HG03460 (cell line): ENCODE measurements around the gene INTS3.

ENCODE experiments used
- ATAC-seq: cut with Tn5 transposase; IDR thresholded peaks from one replicate; pipeline ENCODE4 v1.9.1; 2021; ENCODE audit not compliant: unreplicated experiment

The INTS3 gene, protein sequence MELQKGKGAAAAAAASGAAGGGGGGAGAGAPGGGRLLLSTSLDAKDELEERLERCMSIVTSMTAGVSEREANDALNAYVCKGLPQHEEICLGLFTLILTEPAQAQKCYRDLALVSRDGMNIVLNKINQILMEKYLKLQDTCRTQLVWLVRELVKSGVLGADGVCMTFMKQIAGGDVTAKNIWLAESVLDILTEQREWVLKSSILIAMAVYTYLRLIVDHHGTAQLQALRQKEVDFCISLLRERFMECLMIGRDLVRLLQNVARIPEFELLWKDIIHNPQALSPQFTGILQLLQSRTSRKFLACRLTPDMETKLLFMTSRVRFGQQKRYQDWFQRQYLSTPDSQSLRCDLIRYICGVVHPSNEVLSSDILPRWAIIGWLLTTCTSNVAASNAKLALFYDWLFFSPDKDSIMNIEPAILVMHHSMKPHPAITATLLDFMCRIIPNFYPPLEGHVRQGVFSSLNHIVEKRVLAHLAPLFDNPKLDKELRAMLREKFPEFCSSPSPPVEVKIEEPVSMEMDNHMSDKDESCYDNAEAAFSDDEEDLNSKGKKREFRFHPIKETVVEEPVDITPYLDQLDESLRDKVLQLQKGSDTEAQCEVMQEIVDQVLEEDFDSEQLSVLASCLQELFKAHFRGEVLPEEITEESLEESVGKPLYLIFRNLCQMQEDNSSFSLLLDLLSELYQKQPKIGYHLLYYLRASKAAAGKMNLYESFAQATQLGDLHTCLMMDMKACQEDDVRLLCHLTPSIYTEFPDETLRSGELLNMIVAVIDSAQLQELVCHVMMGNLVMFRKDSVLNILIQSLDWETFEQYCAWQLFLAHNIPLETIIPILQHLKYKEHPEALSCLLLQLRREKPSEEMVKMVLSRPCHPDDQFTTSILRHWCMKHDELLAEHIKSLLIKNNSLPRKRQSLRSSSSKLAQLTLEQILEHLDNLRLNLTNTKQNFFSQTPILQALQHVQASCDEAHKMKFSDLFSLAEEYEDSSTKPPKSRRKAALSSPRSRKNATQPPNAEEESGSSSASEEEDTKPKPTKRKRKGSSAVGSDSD

DNA sequence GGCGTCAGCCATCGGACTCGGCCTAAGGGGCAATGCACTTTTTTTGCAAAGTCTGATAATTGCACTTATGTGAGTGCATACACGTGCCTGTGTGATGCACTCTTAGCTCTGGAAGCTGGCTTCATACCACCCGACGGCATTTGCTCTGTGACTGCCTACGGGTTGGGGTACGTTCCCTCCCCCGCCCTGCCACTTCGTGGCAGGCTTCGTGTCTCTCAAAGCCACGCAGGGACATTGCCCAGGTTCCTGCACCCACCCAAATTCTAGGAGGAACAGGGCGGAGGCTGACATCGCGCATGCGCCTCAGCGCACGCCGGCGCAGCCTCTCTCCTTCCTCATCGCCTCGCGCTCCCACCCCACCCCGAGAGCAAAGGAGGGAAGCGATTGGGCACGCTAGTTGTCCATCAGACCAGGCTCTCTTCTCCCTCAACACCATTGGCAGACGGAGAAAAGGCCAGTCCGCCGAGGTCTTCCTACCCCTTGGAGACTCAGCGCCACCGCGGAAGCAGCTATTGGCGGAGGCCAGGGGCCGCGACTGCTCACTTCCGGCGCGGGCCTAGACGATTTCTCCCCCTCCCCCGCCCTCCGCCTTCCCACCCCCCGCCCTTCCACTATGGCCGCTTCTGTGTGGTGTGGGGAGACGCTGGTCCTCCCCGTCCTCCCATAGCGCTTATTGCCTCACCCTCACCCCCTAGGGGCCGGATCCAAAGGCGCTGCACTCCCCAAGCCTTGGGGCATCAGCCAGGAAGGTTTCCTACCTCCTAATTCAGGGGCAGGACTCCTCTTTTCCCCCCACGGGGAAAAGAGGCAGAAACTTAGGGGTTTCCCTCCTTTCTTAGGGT lies at the start of gene INTS3:
Gene INTS3 (plus strand): TSS at position 588 of the 842 bp plus-strand sequence. CDS start 585 bp downstream, outside the sequence.
- ATAC-seq, result peak; percentile 93

- ATAC-seq, result no peak
These were observed 49.1 kb upstream of the INTS3 start, which contains the start of gene NPR1 for GRCh38 chr1:153678519-153679336. Gene NPR1, plus strand, starts transcription at chr1:153678688. Its CDS starts 421 bp downstream, at chr1:153679109.

- no peak for ATAC-seq
These were observed 48.3 kb upstream of the INTS3 start for GRCh38 chr1:153679337-153680119.

- no peak for ATAC-seq
These were observed 47.8 kb upstream of the INTS3 start for GRCh38 chr1:153680120-153680403.

DNA sequence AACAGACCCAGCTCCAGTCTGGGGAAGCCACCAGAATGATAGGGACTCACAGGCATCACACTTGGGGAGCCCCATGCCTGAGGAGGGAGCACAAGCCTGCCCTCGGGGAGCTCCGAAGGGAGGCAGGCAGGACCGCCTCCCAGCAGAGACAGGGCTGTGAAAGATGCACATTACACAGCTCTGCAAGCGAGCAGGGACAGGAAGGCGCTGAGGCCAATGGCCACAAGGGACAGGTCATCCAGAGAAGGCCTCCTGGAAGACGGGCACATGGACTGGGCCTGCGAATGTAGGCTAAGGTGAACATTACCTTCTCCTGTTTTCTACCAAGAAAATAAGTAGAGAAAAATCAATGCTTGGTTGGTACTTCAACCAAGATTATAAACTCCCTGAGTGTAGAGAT lies 45.1 kb upstream of the INTS3 start:
- no peak for ATAC-seq

DNA sequence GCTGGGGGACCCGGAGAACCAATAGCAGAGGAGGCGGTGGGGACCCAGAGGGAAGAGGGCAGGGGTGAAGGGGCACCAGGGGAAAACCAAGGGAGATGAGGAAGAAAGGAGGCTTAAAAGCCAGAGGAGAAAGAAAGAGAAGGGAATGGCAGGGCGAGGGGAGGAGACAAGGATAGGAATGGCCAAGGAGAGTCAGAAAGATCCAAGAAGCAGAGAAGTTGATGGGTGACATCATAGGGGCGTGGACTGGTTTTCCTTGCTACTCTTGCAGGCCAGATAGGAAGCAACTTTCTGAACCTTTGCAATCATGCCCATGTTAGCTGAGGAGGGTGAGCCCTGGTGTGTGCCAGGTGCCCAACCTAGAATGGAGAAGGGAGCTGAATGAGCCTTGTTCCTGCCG lies 44.0 kb upstream of the INTS3 start:
- no peak for ATAC-seq

DNA sequence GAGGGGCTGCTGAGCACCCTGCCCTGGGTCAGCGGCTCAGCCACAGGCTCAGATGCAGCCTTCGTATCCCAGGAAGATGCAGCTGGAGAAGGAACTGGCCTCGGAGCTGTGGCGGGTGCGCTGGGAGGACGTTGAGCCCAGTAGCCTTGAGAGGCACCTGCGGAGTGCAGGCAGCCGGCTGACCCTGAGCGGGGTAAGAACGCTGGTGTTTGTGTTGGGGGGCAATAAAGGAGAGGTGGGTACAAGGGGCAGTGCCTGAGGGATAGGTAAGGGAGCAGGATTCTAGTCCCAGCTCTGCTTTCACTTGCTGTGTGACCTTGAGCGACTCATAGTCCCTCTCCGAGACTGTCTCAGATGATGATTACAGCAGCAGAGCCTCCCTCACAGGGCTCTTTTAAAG lies 43.0 kb upstream of the INTS3 start:
- ATAC-seq, result no peak

GRCh38 chr1:153685544-153686340 lies 42.1 kb upstream of the INTS3 start:
- ATAC-seq, result no peak

DNA sequence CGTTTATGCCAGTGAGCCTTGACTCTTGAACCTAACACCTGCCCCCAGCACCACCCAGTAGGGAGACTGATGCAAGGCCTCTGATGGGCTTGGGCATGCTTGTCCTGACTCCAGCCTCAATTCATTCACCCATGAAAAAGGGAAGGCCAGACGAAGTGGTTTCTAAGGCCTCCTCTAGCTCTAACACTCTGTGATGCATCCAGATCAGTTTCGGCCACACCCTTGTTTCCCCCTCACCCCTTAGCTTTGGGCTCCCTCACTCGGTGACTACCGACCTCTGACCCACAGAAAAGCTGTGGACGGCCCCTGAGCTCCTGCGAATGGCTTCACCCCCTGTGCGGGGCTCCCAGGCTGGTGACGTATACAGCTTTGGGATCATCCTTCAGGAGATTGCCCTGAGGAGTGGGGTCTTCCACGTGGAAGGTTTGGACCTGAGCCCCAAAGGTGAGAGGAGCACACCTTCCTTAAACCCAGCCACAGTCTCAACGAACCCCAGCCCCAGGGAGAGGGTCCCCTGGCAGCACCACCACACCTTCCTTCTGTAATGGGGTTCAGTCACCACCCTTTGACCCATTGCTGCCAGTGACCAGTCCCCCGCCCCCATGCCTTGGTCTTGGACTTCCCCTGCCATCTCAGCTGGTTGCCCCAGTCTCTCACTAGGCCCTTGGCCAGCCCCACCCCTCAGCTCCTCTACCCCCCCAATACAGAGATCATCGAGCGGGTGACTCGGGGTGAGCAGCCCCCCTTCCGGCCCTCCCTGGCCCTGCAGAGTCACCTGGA lies 40.3 kb upstream of the INTS3 start:
- ATAC-seq, result no peak

DNA sequence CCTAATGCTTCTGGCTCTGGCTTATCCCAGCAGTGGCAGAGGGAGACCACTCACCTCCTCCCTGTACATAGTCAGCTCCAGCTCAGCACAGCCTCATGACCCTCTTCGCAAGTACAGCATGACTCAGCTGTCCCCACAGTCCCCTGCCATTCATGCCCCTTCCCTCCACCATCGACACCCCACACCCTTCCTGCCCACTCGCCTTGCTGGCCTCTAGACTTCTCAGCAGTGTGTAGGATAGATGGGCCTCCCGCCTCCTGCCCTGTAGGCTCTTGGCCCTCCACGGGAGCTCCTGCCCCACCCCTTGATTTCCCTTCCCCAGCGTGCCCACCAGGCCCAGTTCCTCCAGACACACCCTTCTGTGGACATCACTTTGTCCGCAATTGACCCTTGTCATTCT lies 39.6 kb upstream of the INTS3 start:
- no peak for ATAC-seq

GRCh38 chr1:153688736-153689328 lies 39.0 kb upstream of the INTS3 start:
- ATAC-seq, result no peak

GRCh38 chr1:153693466-153693865 lies 34.4 kb upstream of the INTS3 start:
- ATAC-seq, result no peak

DNA sequence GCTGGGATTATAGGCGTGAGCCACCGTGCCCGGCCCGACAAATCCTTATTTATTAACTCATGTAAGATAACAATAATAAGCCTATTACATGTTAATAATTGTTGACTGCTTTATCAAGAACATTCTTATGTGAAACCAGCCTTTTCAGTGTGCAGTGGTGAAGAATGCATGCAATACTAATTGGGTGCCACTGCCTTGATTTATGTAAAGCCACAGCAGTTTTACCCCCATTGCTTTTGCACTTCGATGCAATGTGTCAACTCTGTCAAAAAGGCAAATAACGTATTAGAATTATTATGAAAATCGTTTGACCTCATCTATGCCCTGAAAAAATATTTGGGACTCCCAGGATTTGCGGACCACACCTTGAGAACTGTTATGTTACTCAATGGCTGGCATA lies 31.1 kb upstream of the INTS3 start:
- ATAC-seq, result no peak

DNA sequence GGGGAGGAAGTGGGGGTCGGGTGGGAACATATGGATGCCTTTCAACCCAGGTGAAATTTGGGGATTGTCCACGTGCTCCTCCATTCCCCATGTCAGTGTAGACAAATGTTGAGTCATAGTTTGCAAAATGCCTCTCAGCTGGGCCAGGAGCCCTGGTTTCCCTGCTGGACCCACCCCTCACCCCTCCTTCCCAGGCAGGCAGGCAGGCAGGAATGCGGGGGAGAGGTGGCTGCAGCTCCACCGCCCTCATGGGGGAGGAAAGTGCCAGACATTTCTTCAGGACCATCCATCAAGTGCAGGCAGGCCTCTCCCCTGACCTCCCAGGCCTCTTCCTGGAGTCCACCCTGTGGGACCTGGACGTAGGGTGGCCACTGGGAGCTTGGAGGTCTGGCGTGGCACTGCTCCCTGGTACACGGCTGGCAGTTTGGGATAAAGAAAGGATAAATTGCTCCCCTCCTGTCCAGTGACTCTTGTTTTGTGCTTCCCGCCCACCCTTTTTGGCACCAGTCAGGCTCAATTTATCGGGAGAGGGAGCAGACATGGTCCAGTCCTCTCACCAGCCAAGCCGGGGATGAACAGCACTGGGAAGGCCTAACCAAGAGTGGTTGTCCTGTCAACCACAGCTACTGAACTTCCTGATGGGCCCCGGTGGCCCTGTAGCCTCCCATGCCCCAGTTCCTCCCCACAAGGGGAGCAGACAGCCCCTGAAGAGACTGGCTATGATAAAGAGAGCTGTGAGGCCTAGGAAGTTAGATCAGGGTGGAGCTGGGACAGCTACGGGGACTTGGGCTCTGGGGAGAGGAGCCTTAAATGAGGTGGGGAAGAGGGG lies 30.4 kb upstream of the INTS3 start:
- ATAC-seq, result no peak

- no peak for ATAC-seq
These were observed 29.6 kb upstream of the INTS3 start for GRCh38 chr1:153698020-153698922.
